Measurements from ENCODE around the gene ZBTB40.

DNA sequence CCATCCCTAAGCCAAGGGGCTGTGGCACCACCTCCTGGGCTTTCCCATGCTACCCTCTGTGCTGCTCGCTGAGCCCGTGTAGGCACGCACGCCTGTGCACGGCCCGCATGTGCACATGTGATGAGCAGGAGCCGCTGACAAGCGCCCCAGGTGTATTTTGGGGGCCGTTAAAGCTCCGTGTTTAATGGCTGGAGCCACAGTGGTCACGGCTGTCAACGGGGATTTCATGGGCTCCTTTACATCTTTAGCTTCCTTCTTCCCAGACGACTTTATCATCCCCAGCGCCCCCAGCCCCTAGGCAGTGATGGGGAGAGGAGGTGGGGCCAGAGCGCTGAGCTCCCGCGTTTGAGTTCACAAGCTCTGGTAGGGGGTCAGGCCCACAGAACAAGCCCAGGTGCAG, 99.9 kb downstream of the ZBTB40 start:
- TF ChIP-seq CTCF (IDR thresholded peaks at IDR 0.05) (no peak), EZH2 (IDR thresholded peaks at IDR 0.05) (no peak), EZH2phosphoT487 (IDR thresholded peaks at IDR 0.05) (no peak)

Measured in neural progenitor cell (in vitro differentiated cells).